ENCODE data around the gene FADS3. TPM values are rescaled to one million over a fixed set of nuclear protein-coding genes. Genes with fewer than 3 reads are reported as not detected.
A peak's percentile ranks its signal among the peaks of the same experiment; 100 is the strongest.

FADS3 gene
- total RNA-seq, 1 experiment from 2014 or later = 22.6 TPM

DNA sequence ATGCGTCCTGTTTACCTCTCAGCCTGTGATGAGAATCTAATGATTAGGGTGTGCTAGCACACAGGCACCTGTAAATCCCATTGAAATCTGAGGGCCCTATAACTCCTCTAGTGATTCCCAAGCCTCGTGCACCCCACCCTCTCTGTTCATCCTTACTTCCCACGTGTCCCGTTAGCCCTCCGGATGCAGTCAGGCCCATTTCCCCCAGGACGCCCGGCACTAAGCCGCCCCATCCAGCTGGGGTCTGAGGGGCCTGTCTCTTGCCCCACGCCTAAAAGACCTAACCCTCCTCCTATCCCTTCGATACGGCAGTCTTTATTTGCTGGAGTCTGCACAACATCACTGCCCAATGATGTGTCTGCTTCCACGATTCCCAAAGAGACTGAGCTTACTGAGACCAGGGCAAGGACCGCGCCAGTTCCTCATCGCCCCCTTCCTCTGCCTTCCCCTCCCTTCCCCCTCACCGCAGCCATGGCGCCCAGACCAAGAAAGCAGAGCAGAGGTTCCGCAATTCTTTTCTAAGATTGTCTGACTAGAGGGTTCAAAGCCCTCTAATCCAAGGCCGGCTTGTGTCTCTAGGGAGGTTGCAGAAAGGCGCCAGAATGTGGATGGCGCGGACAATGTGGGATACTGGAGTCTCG, 64.3 kb downstream of the FADS3 start:
- Histone ChIP-seq H3K36me3 (ENCODE audit: control insufficient read depth, insufficient read depth, low read length) (no peaks in the 10 kb centered on the region), H3K27me3 (ENCODE audit: control insufficient read depth, insufficient read depth, low read length) (no peaks in the 10 kb centered on the region), H3K27ac (ENCODE audit: low read length) (peak overlapping the region; percentile 92), H3K4me3 (ENCODE audit: low read depth in 2 of 2, low read length in 2 of 2) (peak overlapping the region; percentile 81 to 82), H3K4me1 (ENCODE audit: control insufficient read depth, insufficient read depth, low read length) (peaks cover 26% of the 10 kb centered on the region), H3K9me3 (ENCODE audit: control insufficient read depth, insufficient read depth, low read depth, low read length) (no peaks in the 10 kb centered on the region)
- ChIA-PET CTCF (no interaction called here), POLR2A (interaction anchor here (1.8 kb wide), 1 partner anchor 12 kb away, joined by 10 read pairs; no protein-coding TSS in a partner anchor)
- ATAC-seq (peak; percentile 1; the same call in 1 of the 2 replicates), DNase-seq (ENCODE audit: low read depth, low spot score) (no peak)
- intact Hi-C loops (cut with micrococcal nuclease; ENCODE audit: unreplicated experiment) = no loop called here
- TSS peak; percentile 86 for BruUV-seq (replicated peaks)
- in situ Hi-C loops (cut with HindIII; ENCODE audit: low pct_unique_long_range_greater_than_20kb, low sequenced_read_pairs) = no loop called here
- TF ChIP-seq SIN3A (IDR thresholded peaks at IDR 0.05; ENCODE audit: borderline replicate concordance, insufficient read depth, low read depth, low read length) (no peak), TCF7L2 (IDR thresholded peaks at IDR 0.05; ENCODE audit: low read depth, low read length) (no peak), POLR2AphosphoS5 (IDR thresholded peaks at IDR 0.05; ENCODE audit: low read depth, low read length) (no peak)
- TF ChIP-seq, protein P1, sequence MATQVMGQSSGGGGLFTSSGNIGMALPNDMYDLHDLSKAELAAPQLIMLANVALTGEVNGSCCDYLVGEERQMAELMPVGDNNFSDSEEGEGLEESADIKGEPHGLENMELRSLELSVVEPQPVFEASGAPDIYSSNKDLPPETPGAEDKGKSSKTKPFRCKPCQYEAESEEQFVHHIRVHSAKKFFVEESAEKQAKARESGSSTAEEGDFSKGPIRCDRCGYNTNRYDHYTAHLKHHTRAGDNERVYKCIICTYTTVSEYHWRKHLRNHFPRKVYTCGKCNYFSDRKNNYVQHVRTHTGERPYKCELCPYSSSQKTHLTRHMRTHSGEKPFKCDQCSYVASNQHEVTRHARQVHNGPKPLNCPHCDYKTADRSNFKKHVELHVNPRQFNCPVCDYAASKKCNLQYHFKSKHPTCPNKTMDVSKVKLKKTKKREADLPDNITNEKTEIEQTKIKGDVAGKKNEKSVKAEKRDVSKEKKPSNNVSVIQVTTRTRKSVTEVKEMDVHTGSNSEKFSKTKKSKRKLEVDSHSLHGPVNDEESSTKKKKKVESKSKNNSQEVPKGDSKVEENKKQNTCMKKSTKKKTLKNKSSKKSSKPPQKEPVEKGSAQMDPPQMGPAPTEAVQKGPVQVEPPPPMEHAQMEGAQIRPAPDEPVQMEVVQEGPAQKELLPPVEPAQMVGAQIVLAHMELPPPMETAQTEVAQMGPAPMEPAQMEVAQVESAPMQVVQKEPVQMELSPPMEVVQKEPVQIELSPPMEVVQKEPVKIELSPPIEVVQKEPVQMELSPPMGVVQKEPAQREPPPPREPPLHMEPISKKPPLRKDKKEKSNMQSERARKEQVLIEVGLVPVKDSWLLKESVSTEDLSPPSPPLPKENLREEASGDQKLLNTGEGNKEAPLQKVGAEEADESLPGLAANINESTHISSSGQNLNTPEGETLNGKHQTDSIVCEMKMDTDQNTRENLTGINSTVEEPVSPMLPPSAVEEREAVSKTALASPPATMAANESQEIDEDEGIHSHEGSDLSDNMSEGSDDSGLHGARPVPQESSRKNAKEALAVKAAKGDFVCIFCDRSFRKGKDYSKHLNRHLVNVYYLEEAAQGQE (IDR thresholded peaks at IDR 0.05; ENCODE audit: insufficient read depth in 1 of 2, low read depth in 2 of 2, low read length in 1 of 2) = no peak
- TF ChIP-seq, protein P2, sequence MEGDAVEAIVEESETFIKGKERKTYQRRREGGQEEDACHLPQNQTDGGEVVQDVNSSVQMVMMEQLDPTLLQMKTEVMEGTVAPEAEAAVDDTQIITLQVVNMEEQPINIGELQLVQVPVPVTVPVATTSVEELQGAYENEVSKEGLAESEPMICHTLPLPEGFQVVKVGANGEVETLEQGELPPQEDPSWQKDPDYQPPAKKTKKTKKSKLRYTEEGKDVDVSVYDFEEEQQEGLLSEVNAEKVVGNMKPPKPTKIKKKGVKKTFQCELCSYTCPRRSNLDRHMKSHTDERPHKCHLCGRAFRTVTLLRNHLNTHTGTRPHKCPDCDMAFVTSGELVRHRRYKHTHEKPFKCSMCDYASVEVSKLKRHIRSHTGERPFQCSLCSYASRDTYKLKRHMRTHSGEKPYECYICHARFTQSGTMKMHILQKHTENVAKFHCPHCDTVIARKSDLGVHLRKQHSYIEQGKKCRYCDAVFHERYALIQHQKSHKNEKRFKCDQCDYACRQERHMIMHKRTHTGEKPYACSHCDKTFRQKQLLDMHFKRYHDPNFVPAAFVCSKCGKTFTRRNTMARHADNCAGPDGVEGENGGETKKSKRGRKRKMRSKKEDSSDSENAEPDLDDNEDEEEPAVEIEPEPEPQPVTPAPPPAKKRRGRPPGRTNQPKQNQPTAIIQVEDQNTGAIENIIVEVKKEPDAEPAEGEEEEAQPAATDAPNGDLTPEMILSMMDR (IDR thresholded peaks at IDR 0.05) = no peak

Small RNAs within 50 kb of the gene (microRNA-seq; reads per million reads assigned to microRNA genes)
- 0.95 reads per million for gene MIR6746 (ENCODE audit: unreplicated experiment)

Other genes with a start within 250 kb of the FADS3 start
- gene DAGLA, start 211.2 kb downstream of the FADS3 start, total RNA-seq (2021; ENCODE audit: unreplicated experiment) = 6.4 TPM
- gene MYRF, start 138.9 kb downstream of the FADS3 start, total RNA-seq (2021; ENCODE audit: unreplicated experiment) = 2.8 TPM
- 139 TPM for gene TMEM258, start 98.9 kb downstream of the FADS3 start, total RNA-seq (2021; ENCODE audit: unreplicated experiment)
- gene FEN1, start 98.6 kb downstream of the FADS3 start, total RNA-seq (2021; ENCODE audit: unreplicated experiment) = 67.6 TPM
- gene FADS1, start 74.5 kb downstream of the FADS3 start, total RNA-seq (2021; ENCODE audit: unreplicated experiment) = 186 TPM
- 679 TPM for gene FADS2, start 63.2 kb downstream of the FADS3 start, total RNA-seq (2021; ENCODE audit: unreplicated experiment)
- 8.9 TPM for gene RAB3IL1, start 26.0 kb upstream of the FADS3 start, total RNA-seq (2021; ENCODE audit: unreplicated experiment)
- gene BEST1, start 58.8 kb upstream of the FADS3 start, total RNA-seq (2021; ENCODE audit: unreplicated experiment) = 0.13 TPM
- 2,322 TPM for gene FTH1, start 76.1 kb upstream of the FADS3 start, total RNA-seq (2021; ENCODE audit: unreplicated experiment)
- 81.5 TPM for gene INCENP, start 232.5 kb upstream of the FADS3 start, total RNA-seq (2021; ENCODE audit: unreplicated experiment)

Data from Panc1 (cell line).